Measurements from ENCODE around the gene THAP7.

DNA sequence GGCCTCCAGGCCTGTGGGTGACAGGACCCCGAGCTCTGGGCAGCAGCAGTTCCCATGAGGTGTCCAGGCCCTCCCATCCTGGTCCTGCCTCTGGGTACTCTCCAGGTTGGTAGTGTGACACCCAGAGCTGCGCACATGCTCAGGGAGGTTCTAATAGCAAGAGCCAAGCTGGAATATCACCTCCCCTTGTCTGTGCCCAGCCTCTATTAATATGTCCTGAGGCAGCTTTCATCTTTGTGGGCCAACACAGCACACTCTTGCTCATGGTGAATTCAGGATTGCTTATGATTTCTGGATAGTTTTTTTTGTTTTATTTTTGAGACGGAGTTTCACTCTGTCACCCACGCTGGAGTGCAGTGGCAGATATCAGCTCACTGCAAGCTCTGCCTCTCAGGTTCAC, 16.4 kb upstream of the THAP7 start:
- TF ChIP-seq POLR2A (IDR thresholded peaks at IDR 0.05) (no peak), POLR2AphosphoS5 (IDR thresholded peaks at IDR 0.05; ENCODE audit: insufficient read depth in 1 of 2, low read depth in 1 of 2) (no peak)
- TF ChIP-seq, protein P1, sequence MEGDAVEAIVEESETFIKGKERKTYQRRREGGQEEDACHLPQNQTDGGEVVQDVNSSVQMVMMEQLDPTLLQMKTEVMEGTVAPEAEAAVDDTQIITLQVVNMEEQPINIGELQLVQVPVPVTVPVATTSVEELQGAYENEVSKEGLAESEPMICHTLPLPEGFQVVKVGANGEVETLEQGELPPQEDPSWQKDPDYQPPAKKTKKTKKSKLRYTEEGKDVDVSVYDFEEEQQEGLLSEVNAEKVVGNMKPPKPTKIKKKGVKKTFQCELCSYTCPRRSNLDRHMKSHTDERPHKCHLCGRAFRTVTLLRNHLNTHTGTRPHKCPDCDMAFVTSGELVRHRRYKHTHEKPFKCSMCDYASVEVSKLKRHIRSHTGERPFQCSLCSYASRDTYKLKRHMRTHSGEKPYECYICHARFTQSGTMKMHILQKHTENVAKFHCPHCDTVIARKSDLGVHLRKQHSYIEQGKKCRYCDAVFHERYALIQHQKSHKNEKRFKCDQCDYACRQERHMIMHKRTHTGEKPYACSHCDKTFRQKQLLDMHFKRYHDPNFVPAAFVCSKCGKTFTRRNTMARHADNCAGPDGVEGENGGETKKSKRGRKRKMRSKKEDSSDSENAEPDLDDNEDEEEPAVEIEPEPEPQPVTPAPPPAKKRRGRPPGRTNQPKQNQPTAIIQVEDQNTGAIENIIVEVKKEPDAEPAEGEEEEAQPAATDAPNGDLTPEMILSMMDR (IDR thresholded peaks at IDR 0.05) = no peak
